ENCODE results near the gene UGT2B28. TPM values are rescaled to one million over a fixed set of nuclear protein-coding genes. Genes with fewer than 3 reads are reported as not detected.
"Not testable (repeated sequence)": the region's sequence is repeated elsewhere in the genome, so short reads cannot be mapped to it uniquely, and the experiment has no call there.

The UGT2B28 gene
- total RNA-seq: not detected
- long read RNA-seq: 0 reads

DNA sequence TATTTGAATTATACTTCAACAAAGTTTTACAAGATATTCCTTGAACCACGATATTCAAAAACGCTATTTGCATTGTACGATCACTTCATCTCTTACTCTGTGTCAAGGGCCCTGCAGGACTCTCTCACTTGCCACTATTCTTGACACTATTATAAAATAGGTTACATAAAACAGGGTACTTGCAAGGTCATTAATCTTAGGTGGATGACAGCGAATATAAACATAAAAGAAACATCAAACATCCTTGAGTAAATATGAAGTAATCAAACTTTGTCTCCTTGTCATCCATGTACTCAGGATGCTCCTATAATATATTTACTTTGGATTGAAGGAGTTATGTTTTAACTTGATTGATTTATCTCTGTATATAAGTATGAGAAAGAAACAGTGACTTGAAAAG, at the start of gene UGT2B28:
TSS of gene UGT2B28 (plus strand) at position 395 of the 400 bp plus-strand sequence. CDS start 26 bp downstream, outside the sequence.
- intact Hi-C loops (cut with DNase I); ATAC-seq; DNase-seq: not testable (repeated sequence)

DNA sequence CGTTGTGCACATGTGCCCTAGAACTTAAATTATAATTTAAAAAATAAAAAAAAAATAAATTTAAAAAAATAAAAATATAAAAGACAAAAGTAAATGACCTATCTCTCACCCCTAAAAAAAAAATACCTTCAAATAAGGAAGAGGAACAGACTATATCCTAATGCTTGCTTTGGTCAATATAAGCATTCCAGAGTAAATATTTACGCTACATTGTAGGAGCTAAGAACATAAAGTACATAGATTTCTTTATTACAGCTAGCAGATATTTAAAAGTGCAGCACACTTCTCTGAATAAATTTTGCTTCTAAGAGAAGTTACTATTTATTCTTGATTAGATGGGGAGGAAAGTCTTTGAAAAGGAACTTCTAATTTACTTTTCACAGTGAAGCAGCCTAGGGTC, 41.2 kb upstream of the UGT2B28 start:
- no peak for DNase-seq
- ATAC-seq: no peak
- intact Hi-C loops (cut with DNase I): no loop called here

DNA sequence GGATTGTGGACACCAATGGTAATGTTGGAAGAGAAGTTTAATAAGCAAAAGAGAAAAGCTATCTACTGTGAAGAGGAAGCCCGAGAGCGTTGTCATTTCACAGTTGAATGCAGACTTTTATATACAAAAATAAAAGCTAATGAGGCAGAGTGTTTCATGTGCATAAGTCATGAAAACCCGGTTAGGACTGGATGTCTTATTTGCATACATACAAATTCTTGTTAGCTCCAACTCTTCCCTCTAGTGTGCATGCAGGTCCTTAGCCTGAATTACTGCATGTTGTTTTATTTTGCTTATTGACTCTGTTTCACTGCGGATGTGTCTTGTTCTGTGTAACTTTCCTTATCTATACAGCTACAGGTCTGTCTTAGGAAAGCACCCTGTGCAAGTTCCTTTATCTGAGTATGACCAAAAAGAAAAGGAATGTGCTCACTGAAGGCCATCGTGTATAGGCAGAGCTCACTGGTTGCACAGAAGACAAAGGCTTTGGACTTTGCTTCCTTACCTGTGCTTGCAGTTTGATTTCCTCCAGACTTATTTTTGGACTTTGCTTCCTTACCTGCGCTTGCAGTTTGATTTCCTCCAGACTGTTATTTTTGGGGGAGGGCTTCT, 40.6 kb upstream of the UGT2B28 start:
- intact Hi-C loops (cut with DNase I): loop anchor here in 1 of 2 donors (5.0 kb wide), 1 partner anchor 68 kb away; no protein-coding TSS in a partner anchor
- no peak for DNase-seq

DNA sequence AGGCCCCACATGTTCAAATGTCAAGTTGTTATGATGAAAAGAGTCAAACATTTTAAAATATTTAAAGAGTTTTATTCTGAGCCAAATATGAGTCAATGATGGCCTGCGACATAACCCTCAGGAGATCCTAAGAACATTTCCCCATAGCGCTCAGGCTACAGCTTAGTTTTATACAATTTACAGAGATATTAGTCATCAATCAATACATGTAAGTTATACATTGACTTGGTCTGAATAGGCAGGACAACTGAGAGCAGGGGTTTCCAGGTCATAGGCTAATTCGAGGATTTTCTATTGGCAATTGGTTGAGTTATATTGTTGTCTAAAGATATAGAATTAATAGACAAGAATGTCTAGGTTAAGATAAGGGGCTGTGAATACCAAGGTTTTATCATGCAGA, 39.5 kb upstream of the UGT2B28 start:
- intact Hi-C loops (cut with DNase I): loop anchor here in 1 of 2 donors (5.0 kb wide), 1 partner anchor 67 kb away; no protein-coding TSS in a partner anchor
- not testable (repeated sequence) for DNase-seq, ATAC-seq

More for the DNA sequence above, 40.6 kb upstream of the UGT2B28 start:
- ATAC-seq: no peak

DNA sequence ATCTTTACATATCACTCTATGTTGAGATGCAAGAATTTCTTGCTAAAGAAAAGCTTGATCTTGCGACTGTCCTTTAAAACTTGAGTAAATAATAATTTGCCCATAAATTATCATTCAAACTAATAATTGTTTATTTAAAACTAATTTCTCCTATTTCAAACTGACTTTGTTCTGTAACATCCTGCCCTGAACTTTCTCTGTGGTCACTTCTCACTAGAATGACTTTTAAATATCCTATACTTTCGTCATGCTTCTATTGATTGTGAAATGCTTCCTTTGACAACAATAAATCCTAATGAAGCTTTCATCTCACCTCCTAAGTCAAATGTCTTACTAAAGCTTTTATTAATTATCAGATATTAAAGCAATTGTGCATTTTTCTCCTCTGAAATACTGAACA, 38.5 kb upstream of the UGT2B28 start:
- intact Hi-C loops (cut with DNase I): loop anchor here in 1 of 2 donors (5.0 kb wide), 1 partner anchor 66 kb away; no protein-coding TSS in a partner anchor
- ATAC-seq, DNase-seq: not testable (repeated sequence)

DNA sequence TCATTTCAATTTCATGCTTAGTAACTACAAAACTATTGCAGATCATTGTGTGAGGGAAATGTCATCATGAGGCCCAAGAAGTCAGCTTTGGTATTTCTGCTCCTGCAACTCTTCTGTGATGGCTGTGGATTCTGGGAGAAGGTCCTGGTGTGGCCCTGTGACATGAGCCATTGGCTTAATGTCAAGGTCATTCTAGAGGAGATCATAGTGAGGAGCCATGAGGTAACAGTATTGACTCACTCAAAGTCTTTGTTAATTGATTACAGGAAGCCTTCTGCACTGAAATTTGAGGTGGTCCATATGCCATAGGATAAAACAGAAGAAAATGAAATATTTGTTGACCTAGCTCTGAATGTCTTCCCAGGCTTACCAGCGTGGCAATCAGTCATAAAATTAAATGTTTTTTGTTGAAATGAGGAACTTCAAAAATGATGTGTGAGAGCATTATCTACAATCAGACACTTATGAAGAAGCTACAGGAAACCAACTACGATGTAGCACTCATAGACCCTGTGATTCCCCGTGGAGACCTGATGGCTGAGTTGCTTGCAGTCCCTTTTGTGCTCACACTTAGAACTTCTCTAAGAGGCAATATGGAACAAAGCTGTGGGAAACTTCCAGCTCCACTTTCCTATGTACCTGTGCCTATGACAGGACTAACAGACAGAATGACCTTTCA, 37.6 kb upstream of the UGT2B28 start:
- intact Hi-C loops (cut with DNase I): loop anchor here in 1 of 2 donors (5.0 kb wide), 1 partner anchor 65 kb away; no protein-coding TSS in a partner anchor
- ATAC-seq, DNase-seq: not testable (repeated sequence)

DNA sequence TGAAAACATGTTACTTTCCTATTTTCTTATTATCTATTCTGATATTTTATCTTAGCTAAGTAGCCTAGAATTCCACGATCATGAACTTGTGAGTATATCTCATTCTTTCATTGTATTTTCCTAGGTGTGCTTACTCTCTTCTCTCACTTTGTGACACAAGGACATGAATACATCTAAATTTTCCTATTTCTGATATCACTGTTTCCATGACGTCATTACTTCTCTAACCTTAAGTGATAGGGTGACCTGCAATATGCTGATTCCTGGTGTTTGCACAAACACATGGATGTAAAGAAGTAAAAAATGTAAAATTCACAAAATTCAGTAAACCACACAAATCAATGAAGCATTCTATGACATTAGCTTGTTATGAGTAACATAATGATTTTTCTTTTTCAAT, 29.4 kb upstream of the UGT2B28 start:
- DNase-seq; intact Hi-C loops (cut with DNase I); ATAC-seq: not testable (repeated sequence)

DNA sequence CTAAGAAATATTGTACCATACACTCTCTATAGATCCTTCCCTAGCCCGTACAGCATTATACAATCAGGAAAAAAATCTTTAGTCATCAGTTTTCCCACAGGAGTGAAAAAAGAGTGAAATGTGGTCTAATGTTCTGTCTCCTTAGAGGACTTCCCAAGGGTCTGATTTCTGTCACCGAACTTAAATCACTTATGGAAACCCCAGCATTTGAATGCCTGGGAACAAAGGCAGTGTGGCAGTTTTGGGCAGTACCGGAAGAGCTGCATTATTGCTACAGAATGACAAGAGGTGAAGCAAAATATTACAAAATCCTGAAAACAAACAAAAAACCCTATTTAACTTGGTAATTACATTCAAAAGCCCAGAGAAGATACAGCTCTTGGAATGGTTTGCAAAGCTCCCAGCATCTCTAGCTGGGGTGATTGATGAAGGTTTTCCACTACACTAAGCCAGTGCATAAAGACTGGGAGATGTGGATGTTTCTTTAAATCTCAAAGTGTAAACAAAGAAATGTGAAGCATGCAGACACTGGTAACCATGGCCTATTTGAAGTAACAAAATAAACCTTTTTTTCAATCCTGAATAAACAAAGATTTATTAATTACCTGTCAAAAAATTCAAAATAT, 27.0 kb upstream of the UGT2B28 start:
- DNase-seq; ATAC-seq; intact Hi-C loops (cut with DNase I): not testable (repeated sequence)

DNA sequence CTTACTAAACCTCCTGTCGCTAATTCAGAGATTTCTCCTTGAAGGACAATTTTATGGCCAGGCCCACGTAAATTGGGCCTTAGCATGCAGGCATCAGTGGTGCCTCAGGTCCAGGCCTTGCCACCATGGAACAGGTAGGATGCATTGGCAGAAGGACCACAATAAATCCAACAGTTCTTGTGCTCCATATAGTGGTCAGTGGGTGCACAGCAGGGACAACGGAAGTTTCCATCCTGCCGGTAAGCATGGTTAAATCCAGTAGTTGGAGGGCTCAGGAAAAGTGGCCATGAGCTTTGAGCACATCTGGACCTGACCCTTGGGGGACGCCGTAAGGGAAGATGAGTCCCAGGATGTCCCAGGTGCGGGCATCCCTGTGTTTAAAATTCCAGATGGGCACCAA, 11.7 kb upstream of the UGT2B28 start:
- ATAC-seq; intact Hi-C loops (cut with DNase I); DNase-seq: not testable (repeated sequence)

DNA sequence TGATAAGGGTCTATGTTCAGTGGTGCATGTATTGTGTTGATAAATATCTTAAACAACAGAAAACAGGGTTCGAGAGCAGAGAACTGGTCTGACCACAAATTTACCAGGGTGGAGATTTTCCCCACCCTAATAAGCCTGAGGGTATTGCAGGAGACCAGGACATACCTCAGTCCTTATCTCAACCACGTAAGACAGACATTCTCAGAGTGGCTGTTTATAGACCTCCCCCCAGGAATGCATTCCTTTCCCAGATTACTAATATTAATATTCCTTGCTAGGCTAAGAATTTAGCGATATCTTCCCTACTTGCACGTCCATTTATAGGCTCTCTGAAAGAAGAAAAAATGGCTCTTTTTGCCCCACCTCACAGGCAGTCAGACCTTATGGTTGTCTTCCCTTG, 16.1 kb downstream of the UGT2B28 start:
- DNase-seq; ATAC-seq; intact Hi-C loops (cut with DNase I): not testable (repeated sequence)

DNA sequence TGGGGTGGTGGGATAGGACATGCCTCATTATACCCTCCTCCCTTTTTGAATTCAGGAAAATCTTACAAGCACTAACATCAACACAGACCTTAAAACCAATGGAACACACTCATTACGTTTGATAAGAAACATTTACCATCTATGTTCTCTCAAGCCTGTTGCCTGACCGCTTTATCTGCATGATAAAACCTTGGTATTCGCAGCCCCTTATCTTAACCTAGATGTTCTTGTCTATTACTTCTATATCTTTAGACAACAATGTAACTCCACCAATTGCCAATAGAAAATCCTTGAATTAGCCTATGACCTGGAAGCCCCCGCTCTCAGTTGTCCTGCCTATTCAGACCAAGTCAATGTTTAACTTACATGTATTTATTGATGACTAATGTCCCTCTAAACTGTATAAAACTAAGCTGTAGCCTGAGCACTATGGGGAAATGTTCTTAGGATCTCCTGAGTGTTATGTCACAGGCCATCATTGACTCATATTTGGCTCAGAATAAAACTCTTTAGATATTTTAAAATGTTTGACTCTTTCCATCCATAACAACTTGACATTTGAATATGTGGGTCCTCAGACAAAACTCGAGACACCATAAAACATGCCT, 28.3 kb downstream of the UGT2B28 start:
- not testable (repeated sequence) for DNase-seq, ATAC-seq
- intact Hi-C loops (cut with DNase I): loop anchor here in 1 of 2 donors (5.0 kb wide), 1 partner anchor 66 kb away; no protein-coding TSS in a partner anchor

DNA sequence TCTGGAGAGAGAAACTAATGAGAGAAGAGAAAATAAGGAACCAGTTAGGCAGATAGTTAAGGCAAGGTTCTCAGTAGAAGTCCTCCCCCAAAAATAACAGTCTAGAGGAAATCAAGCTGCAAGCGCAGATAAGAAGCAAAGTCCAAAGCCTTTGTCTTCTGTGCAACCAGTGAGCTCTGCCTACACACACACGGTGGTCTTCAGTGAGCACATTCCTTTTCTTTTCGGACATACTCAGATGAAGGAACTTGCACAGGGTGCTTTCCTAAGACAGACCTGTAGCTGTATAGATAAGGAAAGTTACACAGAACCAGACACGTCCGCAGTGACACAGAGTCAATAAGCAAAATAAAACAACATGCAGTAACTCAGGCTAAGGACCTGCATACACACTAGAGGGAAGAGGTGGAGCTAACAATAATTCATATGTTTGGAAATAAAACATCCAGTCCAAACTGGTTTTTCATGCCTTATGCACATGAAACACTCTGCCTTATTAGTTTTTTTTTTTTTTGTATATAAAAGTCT, 29.3 kb downstream of the UGT2B28 start:
- ATAC-seq, DNase-seq: not testable (repeated sequence)
- intact Hi-C loops (cut with DNase I): loop anchor here in 1 of 2 donors (5.0 kb wide), 1 partner anchor 67 kb away; no protein-coding TSS in a partner anchor

DNA sequence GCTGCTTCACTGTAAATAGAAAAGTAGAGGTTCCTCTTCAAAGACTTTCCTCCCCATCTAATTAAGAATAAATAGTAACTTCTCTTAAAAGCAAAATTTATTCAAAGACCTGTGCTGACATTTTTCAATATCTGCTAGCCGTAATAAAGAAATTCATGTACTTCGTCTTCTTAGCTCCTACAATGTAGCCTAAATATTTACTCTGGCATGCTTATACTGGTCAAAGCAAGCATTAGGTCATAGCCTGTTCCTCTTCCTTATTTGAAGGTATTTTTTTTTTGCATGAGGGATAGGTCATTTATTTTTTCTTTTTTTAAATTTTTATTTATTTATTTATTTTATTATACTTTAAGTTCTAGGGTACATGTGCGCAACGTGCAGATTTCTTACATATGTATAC, 30.0 kb downstream of the UGT2B28 start:
- DNase-seq; ATAC-seq; intact Hi-C loops (cut with DNase I): not testable (repeated sequence)

DNA sequence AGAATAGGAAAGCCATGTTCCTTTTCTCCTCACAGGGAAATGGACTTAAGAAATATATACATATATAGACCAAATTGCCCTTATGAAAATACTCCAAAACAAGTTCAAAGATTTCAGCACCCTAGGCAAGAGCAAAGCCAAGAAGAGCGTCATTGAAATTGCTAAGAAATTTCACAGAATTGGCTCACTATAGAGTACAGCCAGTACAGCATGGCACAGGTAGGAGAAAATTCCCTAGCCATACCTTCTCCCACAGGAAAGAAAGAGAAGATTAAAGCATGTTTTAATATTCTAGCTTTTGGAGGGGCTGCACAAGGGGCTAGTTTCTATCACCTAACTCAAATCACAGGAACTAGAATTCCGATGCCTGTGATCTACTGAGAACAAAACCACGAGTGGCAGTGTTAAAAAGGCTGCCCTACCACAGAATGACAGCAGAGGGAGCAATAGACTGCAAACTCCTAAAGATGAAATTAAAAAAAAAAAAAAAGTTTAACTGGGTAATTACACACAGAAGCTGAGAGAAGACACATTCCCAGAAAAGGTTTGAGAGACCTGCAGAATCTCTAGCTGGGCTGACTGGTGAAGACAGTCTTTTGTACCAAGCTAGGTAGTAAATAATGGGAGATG, 37.5 kb downstream of the UGT2B28 start:
- ATAC-seq; intact Hi-C loops (cut with DNase I); DNase-seq: not testable (repeated sequence)

DNA sequence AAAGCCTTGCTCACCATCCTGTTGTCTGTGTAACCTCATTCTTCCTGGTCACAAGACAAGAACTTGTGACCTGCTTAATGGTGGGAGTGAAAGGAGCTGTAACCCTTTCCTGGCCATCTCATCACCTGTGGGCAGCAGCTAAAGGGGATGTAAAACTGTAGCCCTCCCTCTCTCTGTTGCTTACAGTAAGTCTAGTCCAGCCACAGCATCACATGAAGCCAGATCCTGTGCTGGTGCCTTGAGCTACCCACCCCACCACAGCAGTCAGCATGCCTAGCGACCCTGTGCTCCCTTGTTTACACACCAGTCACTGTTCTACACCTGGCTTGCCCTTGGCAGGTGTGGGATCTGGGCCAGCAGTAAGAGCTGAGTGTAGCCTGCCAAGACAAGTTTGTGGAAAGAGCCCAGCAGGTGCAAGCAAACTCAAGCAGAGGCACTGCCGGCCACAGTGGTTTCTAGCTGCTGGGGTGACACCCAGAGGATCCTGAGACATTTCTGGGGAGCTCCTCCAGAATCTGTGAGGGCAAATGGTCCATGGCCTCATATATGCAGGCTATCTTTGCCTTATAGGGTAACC, 41.0 kb downstream of the UGT2B28 start:
- DNase-seq: no peak
- ATAC-seq: no peak
- intact Hi-C loops (cut with DNase I): no loop called here

DNA sequence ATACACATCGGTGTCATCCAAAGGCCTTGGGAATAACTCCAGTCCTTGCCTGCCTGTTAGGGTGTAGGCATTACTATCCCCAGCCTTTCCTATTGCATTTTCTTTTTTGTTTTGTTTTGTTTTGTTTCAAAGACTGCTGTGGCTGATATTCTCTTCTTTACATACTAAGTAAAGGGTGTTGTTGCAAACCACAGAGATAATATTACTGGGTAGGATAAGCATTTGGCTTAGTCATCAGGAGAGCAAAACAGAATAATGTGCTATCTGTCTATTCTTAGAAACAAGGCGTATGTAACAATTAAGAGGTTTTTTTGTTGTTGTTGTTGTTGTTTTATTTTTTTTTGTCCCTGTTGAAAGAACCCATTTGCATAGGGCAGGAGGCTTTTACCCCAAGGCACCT, 41.8 kb downstream of the UGT2B28 start:
- DNase-seq: no peak
- no peak for ATAC-seq
- intact Hi-C loops (cut with DNase I): no loop called here

DNA sequence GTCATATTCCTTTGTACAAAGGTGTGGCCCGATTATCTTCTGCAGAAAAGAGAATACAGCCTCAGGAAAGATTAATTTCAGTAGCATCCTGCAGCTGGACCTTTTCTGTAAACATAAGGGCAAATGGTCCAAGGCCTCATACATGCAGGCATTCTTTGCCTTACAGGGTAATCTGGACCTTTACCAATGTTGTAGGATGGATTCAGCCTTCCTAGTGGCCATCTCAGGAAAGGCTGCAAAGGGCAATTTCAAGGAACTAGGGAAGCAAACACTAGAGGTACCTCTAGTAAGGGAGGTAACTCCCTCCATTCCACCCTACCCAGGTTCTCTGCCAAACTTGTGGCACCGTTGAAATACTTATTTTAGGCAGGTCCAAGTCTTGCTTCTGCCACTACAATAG, 43.0 kb downstream of the UGT2B28 start:
- no peak for DNase-seq
- ATAC-seq: no peak
- intact Hi-C loops (cut with DNase I): no loop called here
